Suppressor macrophage treated with lipopolysaccharide for 1 hour (primary cell): ENCODE results near the gene SSNA1.

ENCODE experiments used
- DNase-seq, 3 donors: peaks; one replicate each; pipeline ENCODE4 v3.0.0-alpha.2; 2020 to 2022

Gene SSNA1, protein sequence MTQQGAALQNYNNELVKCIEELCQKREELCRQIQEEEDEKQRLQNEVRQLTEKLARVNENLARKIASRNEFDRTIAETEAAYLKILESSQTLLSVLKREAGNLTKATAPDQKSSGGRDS

GRCh38 chr9:137188490-137189296 lies at the start of gene SSNA1, which contains the start of gene ANAPC2:
Gene SSNA1 (plus strand): TSS chr9:137188676. CDS start chr9:137188727, 51 bp downstream.
Gene ANAPC2 (minus strand): TSS chr9:137188560. CDS start chr9:137188532, 28 bp downstream.
- peak; percentile 97 to 99 (median 99) for DNase-seq

GRCh38 chr9:137138722-137139467 lies 49.6 kb upstream of the SSNA1 start, which contains the start of gene GRIN1:
Gene GRIN1 (plus strand): TSS chr9:137139154. CDS start chr9:137139487, 333 bp downstream.
- peak; percentile 34 to 78 (median 49) for DNase-seq

DNA sequence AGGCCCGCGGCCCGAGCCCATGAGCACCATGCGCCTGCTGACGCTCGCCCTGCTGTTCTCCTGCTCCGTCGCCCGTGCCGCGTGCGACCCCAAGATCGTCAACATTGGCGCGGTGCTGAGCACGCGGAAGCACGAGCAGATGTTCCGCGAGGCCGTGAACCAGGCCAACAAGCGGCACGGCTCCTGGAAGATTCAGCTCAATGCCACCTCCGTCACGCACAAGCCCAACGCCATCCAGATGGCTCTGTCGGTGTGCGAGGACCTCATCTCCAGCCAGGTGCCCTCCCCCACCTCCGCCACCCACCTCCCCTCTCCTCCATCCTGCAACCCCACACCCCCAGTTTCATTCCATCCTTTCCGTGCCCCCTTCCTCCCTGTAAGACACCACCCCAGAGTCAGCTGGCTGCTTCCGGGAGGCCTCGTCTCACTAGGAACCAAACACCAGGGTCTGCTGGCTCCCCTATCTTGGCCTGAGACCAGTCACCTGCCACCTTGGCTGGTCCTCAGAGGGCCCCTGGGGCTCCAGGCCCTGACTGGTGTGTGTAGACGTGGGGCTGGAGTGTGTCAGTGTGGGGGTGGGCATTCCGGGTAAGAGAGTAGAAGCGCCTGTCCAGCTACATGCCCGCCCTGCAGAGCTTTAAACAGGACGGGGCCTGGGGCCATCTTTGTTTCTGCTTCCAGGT lies 48.9 kb upstream of the SSNA1 start:
- DNase-seq: no peak

DNA sequence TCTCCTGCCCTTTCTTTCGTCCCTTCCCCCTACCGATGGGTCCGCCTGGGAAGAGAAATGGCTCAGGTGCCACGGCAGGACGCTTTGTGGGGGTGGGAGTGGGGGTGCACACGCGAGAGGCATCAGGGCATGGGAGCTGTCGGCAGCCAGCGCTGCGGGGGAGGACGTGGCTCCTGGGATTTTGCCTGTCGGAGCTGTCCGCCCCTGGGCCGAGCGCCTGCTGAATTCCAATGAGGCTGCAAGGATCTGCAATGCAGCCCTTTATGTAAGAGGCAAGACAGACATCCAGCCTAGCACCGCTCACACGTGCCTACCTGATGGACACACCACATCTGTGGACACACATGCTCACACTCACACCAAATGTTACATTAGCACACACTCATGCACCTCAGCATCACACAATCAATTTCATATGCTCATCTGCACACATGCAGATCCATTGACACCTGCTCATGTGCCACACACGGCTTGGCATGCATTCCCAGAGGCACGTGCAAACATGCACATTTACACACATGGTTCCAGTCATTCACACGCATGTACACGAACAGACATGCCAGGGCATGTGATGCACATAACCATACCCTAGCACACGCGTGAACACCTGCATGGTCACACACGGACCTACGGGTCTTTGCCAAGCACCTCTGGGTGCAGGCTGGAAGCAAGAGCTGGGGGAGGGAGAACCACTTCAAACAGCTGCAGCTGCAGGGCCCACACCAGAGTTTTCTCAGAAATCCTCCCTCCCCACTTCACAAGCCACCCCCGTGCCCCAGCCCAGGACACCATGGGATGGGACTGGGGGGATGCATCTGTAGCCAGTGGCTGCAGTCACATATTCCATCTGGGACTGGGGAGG lies 48.1 kb upstream of the SSNA1 start:
- DNase-seq: no peak

GRCh38 chr9:137141050-137141810 lies 47.2 kb upstream of the SSNA1 start:
- no peak for DNase-seq

GRCh38 chr9:137141976-137142936 lies 46.2 kb upstream of the SSNA1 start:
- DNase-seq: no peak

DNA sequence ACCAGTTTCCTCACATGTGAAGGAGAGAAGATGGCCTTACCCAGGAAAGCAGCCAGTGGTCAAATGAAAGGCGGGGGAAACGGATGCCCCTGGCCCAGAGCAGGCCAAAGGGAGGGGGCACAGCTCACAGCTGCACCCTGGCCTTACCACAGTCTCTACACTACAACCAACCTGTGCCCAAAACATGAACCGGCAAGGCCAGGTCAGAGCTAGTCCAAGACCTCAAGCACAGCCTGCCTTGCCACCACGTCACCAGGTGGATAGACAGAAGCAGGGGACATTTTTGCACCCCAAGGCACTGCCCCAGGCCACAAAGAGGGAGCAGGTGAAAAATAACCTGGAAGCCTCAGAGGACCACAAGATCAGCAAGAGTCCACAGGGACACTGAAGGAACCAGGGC lies 45.0 kb upstream of the SSNA1 start:
- DNase-seq: no peak

DNA sequence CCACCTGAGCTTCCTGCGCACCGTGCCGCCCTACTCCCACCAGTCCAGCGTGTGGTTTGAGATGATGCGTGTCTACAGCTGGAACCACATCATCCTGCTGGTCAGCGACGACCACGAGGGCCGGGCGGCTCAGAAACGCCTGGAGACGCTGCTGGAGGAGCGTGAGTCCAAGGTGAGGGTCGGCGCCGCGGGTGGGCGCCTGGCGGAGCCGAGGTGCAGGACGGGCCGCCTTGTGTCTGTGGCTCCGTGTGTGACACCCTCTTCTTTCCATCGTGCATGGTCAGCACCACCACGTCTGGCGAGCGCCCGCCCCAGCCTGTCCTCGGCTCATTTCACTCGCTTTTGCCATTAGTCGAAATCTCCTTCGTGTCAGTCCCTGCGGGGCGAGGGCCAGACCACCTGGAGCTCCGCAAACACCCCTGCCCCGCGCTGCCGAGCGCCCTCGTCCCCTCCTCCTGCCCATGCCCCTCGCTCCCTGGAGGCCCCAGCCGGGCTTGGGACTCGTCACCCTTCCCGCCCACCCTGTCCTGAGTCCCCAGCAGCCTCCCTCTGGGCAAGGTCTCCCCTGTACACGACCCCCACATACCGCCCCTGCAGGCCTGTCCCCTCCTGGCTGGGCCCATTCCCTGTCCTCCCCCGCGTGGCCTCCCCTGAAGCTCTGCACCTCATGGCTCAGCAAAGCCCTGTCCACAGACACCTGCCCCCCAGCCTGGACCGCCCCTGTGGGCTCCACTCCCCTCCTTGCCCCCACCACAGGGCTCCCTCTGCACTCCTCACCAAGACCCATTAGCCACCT lies 42.5 kb upstream of the SSNA1 start:
- no peak for DNase-seq

GRCh38 chr9:137146527-137146918 lies 42.0 kb upstream of the SSNA1 start:
- no peak for DNase-seq

DNA sequence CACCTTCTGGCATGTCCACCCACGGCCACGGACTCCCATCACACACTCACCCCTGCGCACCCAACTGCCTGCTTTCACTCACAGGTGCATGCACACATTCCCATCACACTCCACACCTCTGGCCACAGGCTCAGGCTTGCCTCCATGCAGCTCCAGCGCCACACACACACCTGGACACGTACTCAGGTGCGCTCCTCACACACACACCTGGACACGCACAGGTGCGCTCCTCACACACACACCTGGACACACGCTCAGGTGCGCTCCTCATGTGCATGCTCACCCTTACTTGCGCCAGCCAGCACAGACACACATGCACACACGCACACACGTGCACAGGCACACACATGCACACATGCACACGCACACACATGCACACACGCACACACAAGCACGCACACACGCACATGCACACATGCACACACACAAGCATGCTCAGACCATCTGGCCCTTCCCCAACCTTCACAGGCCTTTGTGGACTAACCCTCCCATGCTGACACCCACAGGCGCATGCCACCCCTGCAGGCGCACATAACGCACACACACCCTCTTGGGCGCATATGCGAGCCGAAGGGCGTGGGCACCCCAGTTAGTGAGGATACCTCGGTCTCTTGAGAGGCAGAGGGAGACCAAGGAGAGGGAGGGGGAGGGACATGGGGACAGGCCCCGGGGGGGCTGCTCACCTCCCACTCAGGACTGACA lies 41.2 kb upstream of the SSNA1 start:
- DNase-seq: no peak

DNA sequence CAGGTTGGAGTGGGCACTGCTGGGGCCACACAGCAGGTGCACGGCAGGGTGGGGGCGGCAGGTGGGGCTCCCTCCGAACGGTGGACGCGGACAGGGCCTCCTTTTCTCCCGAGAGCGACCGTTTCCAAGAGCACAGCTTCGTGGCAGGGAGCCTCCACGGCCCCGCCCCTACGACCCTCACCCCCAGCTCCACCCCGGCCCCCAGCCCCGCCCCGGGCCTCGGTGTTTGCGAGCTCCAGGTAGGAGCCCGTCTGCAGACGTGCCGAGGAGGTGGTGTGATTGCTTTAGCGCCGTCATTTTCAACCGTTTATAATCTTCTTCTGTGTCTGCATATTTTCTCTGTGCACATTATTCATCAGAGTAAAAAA lies 40.7 kb upstream of the SSNA1 start:
- no peak for DNase-seq

DNA sequence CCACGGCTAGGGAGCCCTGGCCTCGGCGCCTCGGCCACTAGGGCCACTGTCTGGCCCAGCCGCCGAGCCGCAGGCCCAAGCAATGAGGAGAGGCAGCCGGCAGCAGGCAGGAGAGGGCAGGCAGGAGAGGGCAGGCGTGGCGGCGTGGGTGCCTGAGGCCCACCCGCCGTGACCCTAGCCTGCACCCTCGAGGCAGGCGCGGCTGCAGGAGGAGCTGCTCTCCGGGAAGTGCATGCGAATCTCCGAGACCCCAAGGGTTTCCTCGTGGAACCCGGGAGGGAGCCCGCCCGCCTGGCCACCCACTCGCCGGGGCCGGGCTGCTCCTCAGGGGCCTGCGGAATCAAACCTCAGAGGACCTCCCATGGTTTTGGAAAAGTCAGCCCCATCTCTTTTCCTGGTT lies 40.2 kb upstream of the SSNA1 start:
- DNase-seq: no peak

DNA sequence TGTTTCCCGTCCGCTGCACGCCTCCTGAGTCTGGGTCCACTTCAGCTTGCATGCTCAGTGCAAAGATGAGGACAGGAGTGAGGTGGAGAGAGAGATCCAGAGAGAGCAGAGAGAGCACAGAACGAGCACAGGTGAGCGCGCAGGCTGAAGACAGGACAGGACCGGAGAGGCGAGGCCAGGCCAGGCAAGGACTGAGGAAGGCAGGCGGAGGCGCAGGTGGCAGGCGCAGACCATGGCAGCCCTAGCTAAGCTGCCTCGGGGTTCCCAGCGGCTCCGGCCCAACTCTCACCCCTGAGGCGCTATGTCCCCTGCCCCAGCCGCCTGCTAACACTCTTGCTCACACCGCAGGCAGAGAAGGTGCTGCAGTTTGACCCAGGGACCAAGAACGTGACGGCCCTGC lies 39.8 kb upstream of the SSNA1 start:
- DNase-seq: no peak

DNA sequence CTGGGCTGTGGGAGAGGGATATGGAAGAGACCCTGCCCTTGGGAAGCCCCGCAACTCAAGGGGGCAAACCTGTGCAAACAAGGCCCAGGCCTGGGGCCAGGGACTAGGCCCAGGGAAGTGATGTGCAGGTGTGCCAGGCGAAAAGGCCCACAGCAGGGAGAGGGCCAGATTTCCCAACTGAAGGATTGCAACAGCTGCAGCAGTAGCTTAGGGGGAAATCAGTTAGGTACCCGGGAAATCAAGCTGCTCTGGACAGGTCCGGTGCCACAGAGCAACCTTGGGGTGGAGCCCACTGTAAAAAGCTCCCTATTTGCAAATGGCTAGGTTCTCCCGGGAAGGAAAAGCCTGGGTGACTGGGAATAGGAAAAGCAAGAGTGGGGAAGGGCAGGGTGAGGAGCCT lies 39.1 kb upstream of the SSNA1 start:
- no peak for DNase-seq

- DNase-seq: no peak
These were observed 38.4 kb upstream of the SSNA1 start for GRCh38 chr9:137149942-137150616.

- DNase-seq: peak; percentile 86 to 94 (median 91)
These were observed 37.6 kb upstream of the SSNA1 start for GRCh38 chr9:137150617-137151457.

DNA sequence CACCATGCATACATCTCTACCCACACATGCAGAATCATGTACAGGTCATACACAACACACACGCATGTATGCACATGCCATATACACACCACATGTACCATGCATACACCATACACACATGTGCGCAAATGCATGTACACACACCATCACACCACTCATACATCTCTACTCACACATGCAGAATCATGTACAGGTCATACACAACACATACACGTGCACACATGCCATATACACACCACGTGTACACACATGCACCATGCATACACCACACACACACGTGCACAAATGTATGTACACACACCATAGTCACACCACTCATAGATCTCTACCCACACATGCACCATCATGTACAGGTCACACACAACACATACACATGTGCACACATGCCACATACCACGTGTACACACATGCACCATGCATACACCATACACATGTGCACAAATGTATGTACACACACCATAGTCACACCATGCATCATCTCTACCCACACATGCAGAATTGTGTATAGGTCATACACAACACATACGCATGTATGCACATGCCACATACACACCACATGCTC lies 35.6 kb upstream of the SSNA1 start:
- no peak for DNase-seq
